HEK293 (cell line): ENCODE data around the gene ZNF224.

Source experiments
- BCL11B ChIP-seq: fragments of 450-650 bp; formaldehyde crosslinking; IDR thresholded peaks from 2 replicates; pipeline ENCODE4 v1.5.1; 2016; ENCODE audit warnings: low read depth, missing biosample characterization, missing genetic modification characterization
- BCL6B ChIP-seq: fragments of 450-650 bp; formaldehyde crosslinking; IDR thresholded peaks from 2 replicates; pipeline ENCODE4 v1.5.1; 2017; ENCODE audit warnings: missing biosample characterization, missing genetic modification characterization
- CTCF ChIP-seq: fragments of 450-650 bp; formaldehyde crosslinking; IDR thresholded peaks from 2 replicates; pipeline ENCODE4 v1.5.1; 2016; ENCODE audit warnings: missing biosample characterization, missing genetic modification characterization
- KLF10 ChIP-seq: fragments of 450-650 bp; IDR thresholded peaks from 2 replicates; pipeline ENCODE4 v1.5.1; 2018; ENCODE audit warnings: missing biosample characterization, mild to moderate bottlenecking, missing genetic modification characterization
- KLF8 ChIP-seq: fragments of 450-650 bp; formaldehyde crosslinking; IDR thresholded peaks from 2 replicates; pipeline ENCODE4 v1.5.1; 2016; ENCODE audit warnings: missing biosample characterization, missing genetic modification characterization
- PRDM1 ChIP-seq: fragments of 450-650 bp; formaldehyde crosslinking; IDR thresholded peaks from 2 replicates; pipeline ENCODE4; 2016; ENCODE audit warnings: missing biosample characterization, missing genetic modification characterization
- PRDM10 ChIP-seq: fragments of 450-650 bp; formaldehyde crosslinking; IDR thresholded peaks from 2 replicates; pipeline ENCODE4 v1.5.1; 2016; ENCODE audit warnings: missing biosample characterization, missing genetic modification characterization
- PRDM4 ChIP-seq: fragments of 450-650 bp; formaldehyde crosslinking; IDR thresholded peaks from 2 replicates; pipeline ENCODE4 v1.5.1; 2017; ENCODE audit warnings: missing biosample characterization, missing genetic modification characterization
- REPIN1 ChIP-seq: fragments of 450-650 bp; formaldehyde crosslinking; IDR thresholded peaks from 2 replicates; pipeline ENCODE4 v1.5.1; 2017; ENCODE audit warnings: missing biosample characterization, missing genetic modification characterization, low read depth
- TSHZ1 ChIP-seq: fragments of 450-650 bp; formaldehyde crosslinking; IDR thresholded peaks from 2 replicates; pipeline ENCODE4 v1.5.1; 2016; ENCODE audit warnings: missing biosample characterization, missing genetic modification characterization, borderline replicate concordance
- ZBTB21 ChIP-seq: fragments of 450-650 bp; formaldehyde crosslinking; IDR thresholded peaks from 2 replicates; pipeline ENCODE4 v1.5.1; 2017; ENCODE audit warnings: missing biosample characterization, missing genetic modification characterization
- ZFHX2 ChIP-seq: fragments of 450-650 bp; formaldehyde crosslinking; conservative IDR thresholded peaks from 2 replicates; pipeline ENCODE4 v1.5.1; 2016; ENCODE audit warnings: missing biosample characterization, missing genetic modification characterization
- ZFP37 ChIP-seq: fragments of 450-650 bp; formaldehyde crosslinking; IDR thresholded peaks from 2 replicates; pipeline ENCODE4 v1.5.1; 2016; ENCODE audit warnings: missing biosample characterization, missing genetic modification characterization
- ZNF146 ChIP-seq: fragments of 450-650 bp; formaldehyde crosslinking; IDR thresholded peaks from 2 replicates; pipeline ENCODE4 v1.5.1; 2016; ENCODE audit warnings: missing biosample characterization, missing genetic modification characterization
- ZNF169 ChIP-seq: fragments of 450-650 bp; formaldehyde crosslinking; IDR thresholded peaks from 2 replicates; pipeline ENCODE4 v1.5.1; 2016; ENCODE audit warnings: missing biosample characterization, missing genetic modification characterization
- ZNF174 ChIP-seq: fragments of 450-650 bp; formaldehyde crosslinking; IDR thresholded peaks from 2 replicates; pipeline ENCODE4 v1.5.0; 2017; ENCODE audit warnings: missing biosample characterization, mild to moderate bottlenecking, missing genetic modification characterization
- ZNF341 ChIP-seq: fragments of 450-650 bp; formaldehyde crosslinking; IDR thresholded peaks from 2 replicates; pipeline ENCODE4; 2016; ENCODE audit warnings: low read depth, missing biosample characterization, missing genetic modification characterization
- ZNF391 ChIP-seq: fragments of 450-650 bp; formaldehyde crosslinking; IDR thresholded peaks from 2 replicates; pipeline ENCODE4 v1.5.1; 2016; ENCODE audit warnings: low read depth, missing biosample characterization, missing genetic modification characterization, borderline replicate concordance
- ZNF394 ChIP-seq: fragments of 450-650 bp; formaldehyde crosslinking; IDR thresholded peaks from 2 replicates; pipeline ENCODE4 v1.5.1; 2016; ENCODE audit warnings: missing biosample characterization, missing genetic modification characterization, mild to moderate bottlenecking, moderate library complexity, borderline replicate concordance
- ZNF423 ChIP-seq: fragments of 450-650 bp; formaldehyde crosslinking; IDR thresholded peaks from 2 replicates; pipeline ENCODE4 v1.5.1; 2016; ENCODE audit warnings: missing biosample characterization, missing genetic modification characterization
- ZNF548 ChIP-seq: fragments of 450-650 bp; formaldehyde crosslinking; IDR thresholded peaks from 2 replicates; pipeline ENCODE4 v1.5.1; 2016; ENCODE audit warnings: missing biosample characterization, missing genetic modification characterization
- ZNF580 ChIP-seq: fragments of 450-650 bp; formaldehyde crosslinking; IDR thresholded peaks from 2 replicates; pipeline ENCODE4 v1.5.1; 2016; ENCODE audit warnings: missing biosample characterization, missing genetic modification characterization
- ZNF623 ChIP-seq: fragments of 450-650 bp; formaldehyde crosslinking; IDR thresholded peaks from 2 replicates; pipeline ENCODE4 v1.5.1; 2016; ENCODE audit warnings: missing biosample characterization, missing genetic modification characterization
- ZNF658 ChIP-seq: fragments of 450-650 bp; formaldehyde crosslinking; IDR thresholded peaks from 2 replicates; pipeline ENCODE4; 2016; ENCODE audit warnings: missing biosample characterization, missing genetic modification characterization
- ZNF664 ChIP-seq: fragments of 450-650 bp; formaldehyde crosslinking; IDR thresholded peaks from 2 replicates; pipeline ENCODE4 v1.5.1; 2016; ENCODE audit warnings: missing biosample characterization, missing genetic modification characterization
- ZNF670 ChIP-seq: fragments of 450-650 bp; formaldehyde crosslinking; IDR thresholded peaks from 2 replicates; pipeline ENCODE4 v1.5.1; 2016; ENCODE audit warnings: missing biosample characterization, missing genetic modification characterization, low read depth
- ZNF843 ChIP-seq: fragments of 450-650 bp; formaldehyde crosslinking; IDR thresholded peaks from 2 replicates; pipeline ENCODE4 v1.5.1; 2016; ENCODE audit warnings: missing biosample characterization, missing genetic modification characterization

ZNF224 gene

GRCh38 chr19:44113138-44113783 is 19.1 kb downstream of the ZNF224 start, which contains the start of gene ZNF225 (continued):
- 0 out of 2 replicates have a peak, but pooled peaks have one; percentile 49 for TF ChIP-seq ZNF169 (tag by site-specific recombination)
- TF ChIP-seq ZNF664 (tag by site-specific recombination) = no peak
- TF ChIP-seq ZNF580 = peak; percentile 98
- TF ChIP-seq ZNF394 (tag by site-specific recombination) = peak; percentile 100
- peak; percentile 20; the same call in 1 of the 2 replicates for TF ChIP-seq ZNF623 (tag by site-specific recombination)
- TF ChIP-seq ZNF174 (tag by site-specific recombination) = no peak
- TF ChIP-seq PRDM4 (tag by site-specific recombination) = 0 out of 2 replicates have a peak, but pooled peaks have one; percentile 36
- TF ChIP-seq ZNF670 = no peak
- no peak for TF ChIP-seq ZNF548 (tag by site-specific recombination)
- TF ChIP-seq PRDM1 (tag by site-specific recombination) = no peak
- TF ChIP-seq ZNF146 (tag by site-specific recombination) = no peak
- TF ChIP-seq REPIN1 (tag by site-specific recombination) = peak; percentile 76; the same call in 1 of the 2 replicates
- no peak; the same call in none of the 2 replicates for TF ChIP-seq ZFHX2 (tag by site-specific recombination)
- TF ChIP-seq KLF10 (tag by site-specific recombination) = peak; percentile 18; the same call in 1 of the 2 replicates
- 0 out of 2 replicates have a peak, but pooled peaks have one; percentile 23 for TF ChIP-seq ZNF843
- no peak for TF ChIP-seq ZNF658 (tag by site-specific recombination)
- TF ChIP-seq ZNF341 (tag by site-specific recombination) = peak; percentile 73
- peak; percentile 79; the same call in 1 of the 2 replicates for TF ChIP-seq CTCF (tag by site-specific recombination)
- TF ChIP-seq ZNF423 = no peak
- peak; percentile 65; the same call in 1 of the 2 replicates for TF ChIP-seq ZFP37
- peak; percentile 76; the same call in 1 of the 2 replicates for TF ChIP-seq ZNF391 (tag by site-specific recombination)
- peak; percentile 36; the same call in 1 of the 2 replicates for TF ChIP-seq TSHZ1 (tag by site-specific recombination)
- peak; percentile 90 for TF ChIP-seq KLF8 (tag by site-specific recombination)
- TF ChIP-seq BCL11B (tag by site-specific recombination) = peak; percentile 95
- peak; percentile 73 for TF ChIP-seq ZBTB21 (tag by site-specific recombination)
- TF ChIP-seq BCL6B (tag by site-specific recombination) = no peak
- TF ChIP-seq PRDM10 (tag by site-specific recombination) = peak; percentile 95
